AG04449 (cell line): ENCODE data around the gene MYO1E.

Experiments
- CTCF ChIA-PET: fragments of 350-600 bp; formaldehyde crosslinking; extraction: SDS; loops from one replicate; lab custom pipeline; 2021; ENCODE audit warnings: antibody characterized with exemption; lab: Yijun Ruan, JAX
- POLR2A ChIA-PET: fragments of 400-600, 350-600 bp; formaldehyde crosslinking; extraction: SDS; loops from one replicate; lab custom pipeline; 2020; ENCODE audit warnings: antibody characterized with exemption, inconsistent platforms; lab: Yijun Ruan, JAX
- DNase-seq: peaks from one replicate; pipeline ENCODE4 v3.0.0-alpha.2; 2010; ENCODE audit warnings: low read depth, low spot score
- H3K4me3 ChIP-seq: 2 replicates; pipeline ENCODE4 v1.5.1; 2011; ENCODE audit warnings: low read depth, mild to moderate bottlenecking, control low read depth, low read length
- TF ChIP-seq, protein P1 (sequence below): IDR thresholded peaks from one replicate; pipeline ENCODE4 v1.5.1; 2011; ENCODE audit warnings: mild to moderate bottlenecking, moderate library complexity, low read length, control low read depth, inconsistent platforms; ENCODE audit not compliant: insufficient read depth; ENCODE audit errors: missing control alignments

MYO1E gene

DNA sequence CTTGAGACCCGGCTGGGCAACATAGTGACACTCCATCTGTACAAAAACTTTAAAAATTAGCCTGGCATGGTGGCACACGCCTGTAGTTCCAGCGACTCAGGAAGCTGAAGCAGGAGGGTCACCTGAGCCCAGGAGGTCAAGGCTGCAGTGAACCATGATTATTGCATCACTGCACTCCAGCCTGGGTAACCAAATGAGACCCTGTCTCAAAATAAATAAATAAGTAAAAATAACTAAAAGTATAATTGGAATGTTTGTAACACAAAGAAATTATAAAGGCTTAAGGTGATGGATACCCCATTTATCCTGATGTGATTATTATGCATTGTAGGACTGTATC is 38.6 kb downstream of the MYO1E start:
- POLR2A ChIA-PET, result interaction anchor here (1.5 kb wide), 1 partner anchor 39 kb away, joined by 4 read pairs; the partner anchor contains the start of gene MYO1E
- DNase-seq, result no peak
- CTCF ChIA-PET, result interaction anchor here (1.1 to 1.3 kb wide), 2 partner anchors 12 to 87 kb away, joined by 3 to 4 read pairs; no protein-coding TSS in a partner anchor

DNA sequence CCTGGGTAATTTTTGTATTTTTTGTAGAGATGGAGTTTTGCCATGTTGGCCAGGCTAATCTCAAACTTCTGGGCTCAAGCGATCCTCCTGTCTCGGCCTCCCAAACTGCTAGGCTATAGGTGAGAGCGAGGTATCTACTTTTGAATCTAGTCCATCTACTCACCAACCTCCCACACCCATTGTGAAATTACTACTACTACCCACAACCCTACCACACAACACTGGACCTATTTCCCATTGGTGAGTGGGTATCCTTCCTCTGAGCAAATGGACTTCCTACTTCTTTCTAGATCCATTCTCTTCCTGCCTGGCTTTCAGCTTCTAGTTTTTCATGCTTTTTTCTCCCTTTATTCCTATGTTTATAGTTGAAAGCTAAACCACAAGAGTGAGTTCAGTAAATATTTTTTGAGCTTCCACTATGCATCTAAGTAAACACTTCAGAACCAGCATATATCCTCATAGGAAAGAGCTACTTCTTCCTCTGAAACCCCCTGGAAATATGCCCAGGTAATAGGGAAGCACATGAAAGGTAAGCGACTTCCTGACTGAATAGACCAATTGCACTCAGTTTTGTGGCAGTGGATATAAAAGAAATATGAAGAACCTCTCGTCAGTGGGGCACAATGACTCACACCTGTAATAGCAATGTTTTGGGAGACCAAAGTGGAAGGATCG is 39.1 kb downstream of the MYO1E start:
- H3K4me3 ChIP-seq, result no peak overlapping the region
- TF ChIP-seq, protein P1, sequence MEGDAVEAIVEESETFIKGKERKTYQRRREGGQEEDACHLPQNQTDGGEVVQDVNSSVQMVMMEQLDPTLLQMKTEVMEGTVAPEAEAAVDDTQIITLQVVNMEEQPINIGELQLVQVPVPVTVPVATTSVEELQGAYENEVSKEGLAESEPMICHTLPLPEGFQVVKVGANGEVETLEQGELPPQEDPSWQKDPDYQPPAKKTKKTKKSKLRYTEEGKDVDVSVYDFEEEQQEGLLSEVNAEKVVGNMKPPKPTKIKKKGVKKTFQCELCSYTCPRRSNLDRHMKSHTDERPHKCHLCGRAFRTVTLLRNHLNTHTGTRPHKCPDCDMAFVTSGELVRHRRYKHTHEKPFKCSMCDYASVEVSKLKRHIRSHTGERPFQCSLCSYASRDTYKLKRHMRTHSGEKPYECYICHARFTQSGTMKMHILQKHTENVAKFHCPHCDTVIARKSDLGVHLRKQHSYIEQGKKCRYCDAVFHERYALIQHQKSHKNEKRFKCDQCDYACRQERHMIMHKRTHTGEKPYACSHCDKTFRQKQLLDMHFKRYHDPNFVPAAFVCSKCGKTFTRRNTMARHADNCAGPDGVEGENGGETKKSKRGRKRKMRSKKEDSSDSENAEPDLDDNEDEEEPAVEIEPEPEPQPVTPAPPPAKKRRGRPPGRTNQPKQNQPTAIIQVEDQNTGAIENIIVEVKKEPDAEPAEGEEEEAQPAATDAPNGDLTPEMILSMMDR, result no peak
- POLR2A ChIA-PET, result interaction anchor here (1.5 kb wide), 1 partner anchor 39 kb away, joined by 4 read pairs; the partner anchor contains the start of gene MYO1E
- CTCF ChIA-PET, result interaction anchor here (1.1 to 1.3 kb wide), 2 partner anchors 13 to 87 kb away, joined by 3 to 4 read pairs; no protein-coding TSS in a partner anchor
- no peak for DNase-seq

More for the DNA sequence above, 38.6 kb downstream of the MYO1E start:
- H3K4me3 ChIP-seq, result no peak overlapping the region
- TF ChIP-seq, protein P1, result no peak

DNA sequence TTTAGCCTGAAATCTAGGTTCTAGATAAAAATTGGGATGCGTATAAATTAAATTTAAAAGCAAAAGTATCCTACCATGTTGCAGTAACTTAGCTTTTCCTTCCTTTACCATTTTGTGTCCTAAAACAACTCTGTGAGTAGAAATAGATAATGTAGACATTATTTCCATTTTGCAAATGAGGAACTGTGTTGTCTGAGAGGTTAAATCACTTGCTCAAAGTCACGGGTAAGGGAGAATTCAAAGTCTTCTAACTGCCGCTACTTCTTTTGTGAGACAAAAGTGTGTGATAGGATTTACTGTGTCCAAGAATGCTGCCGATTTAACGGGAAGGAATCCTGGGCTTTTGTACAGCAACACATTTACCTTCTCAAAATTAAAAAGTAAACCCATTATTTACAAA is 40.7 kb downstream of the MYO1E start:
- DNase-seq, result no peak
- no peak overlapping the region for H3K4me3 ChIP-seq
- ChIA-PET POLR2A (no interaction called here), CTCF (interaction anchor here (1.5 kb wide), 1 partner anchor 12 kb away, joined by 3 read pairs; no protein-coding TSS in a partner anchor)
- TF ChIP-seq, protein P1, result no peak

DNA sequence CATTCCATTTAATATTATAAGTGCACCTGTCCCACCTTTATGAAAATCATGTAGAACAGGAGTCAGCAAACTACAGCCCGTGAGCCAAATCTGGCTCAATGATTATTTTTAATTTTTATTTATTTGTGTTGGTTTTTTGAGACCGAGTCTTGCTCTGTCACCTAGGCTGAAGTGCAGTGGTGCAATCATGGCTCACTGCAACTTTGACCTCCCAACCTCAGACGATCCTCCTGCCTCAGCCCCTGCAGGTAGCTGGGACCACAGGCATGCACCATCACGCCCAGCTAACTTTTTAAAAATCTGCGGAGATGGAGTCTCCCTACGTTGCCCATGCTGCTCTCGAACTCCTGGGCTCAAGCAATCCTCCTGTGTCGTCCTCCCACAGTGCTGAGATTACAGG is 42.0 kb downstream of the MYO1E start:
- TF ChIP-seq, protein P1, result no peak
- DNase-seq, result no peak
- POLR2A ChIA-PET, result no interaction called here
- CTCF ChIA-PET, result interaction anchor here (0.9 to 1.5 kb wide), 2 partner anchors 13 to 14 kb away, joined by 3 read pairs; no protein-coding TSS in a partner anchor
- no peak overlapping the region for H3K4me3 ChIP-seq

DNA sequence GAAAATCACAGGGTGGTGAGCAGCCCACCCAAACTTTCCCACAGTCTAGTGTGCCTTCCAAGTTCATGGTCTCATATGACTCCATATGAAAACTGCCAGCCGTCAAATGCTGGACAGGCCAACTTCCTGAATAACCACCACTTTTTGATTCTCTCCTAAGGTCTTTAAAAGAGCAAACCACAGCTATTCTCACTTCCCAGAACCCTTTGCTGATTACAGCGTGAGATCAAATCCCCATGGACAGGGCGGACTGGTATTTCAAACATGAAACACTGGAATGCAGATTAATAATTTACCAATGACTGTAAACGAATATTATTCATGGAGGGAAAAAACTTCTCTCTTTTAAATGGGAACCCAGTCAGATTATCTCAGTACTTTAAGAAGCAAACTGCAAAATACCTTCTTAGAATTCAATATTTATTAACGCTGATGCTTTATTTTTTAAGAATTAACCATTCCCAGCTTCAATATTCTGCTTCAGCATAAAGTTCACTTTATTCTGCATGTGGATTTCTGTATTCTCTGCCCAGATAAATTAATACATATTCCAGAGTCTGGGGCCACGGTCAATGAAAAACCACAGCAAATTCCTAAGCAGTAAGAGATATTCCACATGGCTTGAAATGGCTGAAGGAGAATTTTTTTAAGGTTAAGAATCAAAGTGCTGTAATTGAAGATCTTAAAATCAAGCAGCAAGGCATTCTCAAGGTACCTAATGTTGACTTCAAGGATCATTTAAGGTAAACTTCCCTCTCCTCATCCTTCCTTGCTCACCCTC is 42.9 kb downstream of the MYO1E start:
- TF ChIP-seq, protein P1, result no peak
- POLR2A ChIA-PET, result interaction anchor here (1.0 to 1.3 kb wide), 3 partner anchors 9 to 43 kb away, joined by 3 to 5 read pairs (median 5); partner anchors contain the start of gene MYO1E
- H3K4me3 ChIP-seq, result no peak overlapping the region
- CTCF ChIA-PET, result interaction anchor here (0.9 to 1.6 kb wide), 4 partner anchors 12 to 155 kb away, joined by 3 to 5 read pairs (median 4); no protein-coding TSS in a partner anchor
- DNase-seq, result peak; percentile 69
